Measurements from ENCODE around the gene CD248. TPM values are rescaled to one million over a fixed set of nuclear protein-coding genes. Genes with fewer than 3 reads are reported as not detected.

CD248 gene
- total RNA-seq, 1 experiment from 2014 or later, result 0.15 TPM

- Histone ChIP-seq H3K27ac (ENCODE audit: low read length) (no peak overlapping the region; the same call in 1 of the 2 replicates), H3K36me3 (ENCODE audit: control insufficient read depth, insufficient read depth, low read length) (no peaks in the 10 kb centered on the region; the same call in none of the 2 replicates), H3K27me3 (ENCODE audit: control insufficient read depth, insufficient read depth, low read length) (no peaks in the 10 kb centered on the region), H3K4me3 (ENCODE audit: low read depth in 2 of 2, low read length in 2 of 2) (no peak overlapping the region), H3K4me1 (ENCODE audit: control insufficient read depth, insufficient read depth, low read length) (peaks cover 45% of the 10 kb centered on the region), H3K9me3 (ENCODE audit: control insufficient read depth, insufficient read depth, low read depth, low read length) (no peaks in the 10 kb centered on the region)
- intact Hi-C loops (cut with micrococcal nuclease; ENCODE audit: unreplicated experiment), result no loop called here
- TF ChIP-seq, protein P1, sequence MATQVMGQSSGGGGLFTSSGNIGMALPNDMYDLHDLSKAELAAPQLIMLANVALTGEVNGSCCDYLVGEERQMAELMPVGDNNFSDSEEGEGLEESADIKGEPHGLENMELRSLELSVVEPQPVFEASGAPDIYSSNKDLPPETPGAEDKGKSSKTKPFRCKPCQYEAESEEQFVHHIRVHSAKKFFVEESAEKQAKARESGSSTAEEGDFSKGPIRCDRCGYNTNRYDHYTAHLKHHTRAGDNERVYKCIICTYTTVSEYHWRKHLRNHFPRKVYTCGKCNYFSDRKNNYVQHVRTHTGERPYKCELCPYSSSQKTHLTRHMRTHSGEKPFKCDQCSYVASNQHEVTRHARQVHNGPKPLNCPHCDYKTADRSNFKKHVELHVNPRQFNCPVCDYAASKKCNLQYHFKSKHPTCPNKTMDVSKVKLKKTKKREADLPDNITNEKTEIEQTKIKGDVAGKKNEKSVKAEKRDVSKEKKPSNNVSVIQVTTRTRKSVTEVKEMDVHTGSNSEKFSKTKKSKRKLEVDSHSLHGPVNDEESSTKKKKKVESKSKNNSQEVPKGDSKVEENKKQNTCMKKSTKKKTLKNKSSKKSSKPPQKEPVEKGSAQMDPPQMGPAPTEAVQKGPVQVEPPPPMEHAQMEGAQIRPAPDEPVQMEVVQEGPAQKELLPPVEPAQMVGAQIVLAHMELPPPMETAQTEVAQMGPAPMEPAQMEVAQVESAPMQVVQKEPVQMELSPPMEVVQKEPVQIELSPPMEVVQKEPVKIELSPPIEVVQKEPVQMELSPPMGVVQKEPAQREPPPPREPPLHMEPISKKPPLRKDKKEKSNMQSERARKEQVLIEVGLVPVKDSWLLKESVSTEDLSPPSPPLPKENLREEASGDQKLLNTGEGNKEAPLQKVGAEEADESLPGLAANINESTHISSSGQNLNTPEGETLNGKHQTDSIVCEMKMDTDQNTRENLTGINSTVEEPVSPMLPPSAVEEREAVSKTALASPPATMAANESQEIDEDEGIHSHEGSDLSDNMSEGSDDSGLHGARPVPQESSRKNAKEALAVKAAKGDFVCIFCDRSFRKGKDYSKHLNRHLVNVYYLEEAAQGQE (IDR thresholded peaks at IDR 0.05; ENCODE audit: insufficient read depth in 1 of 2, low read depth in 2 of 2, low read length in 1 of 2), result no peak
- TF ChIP-seq, protein P2, sequence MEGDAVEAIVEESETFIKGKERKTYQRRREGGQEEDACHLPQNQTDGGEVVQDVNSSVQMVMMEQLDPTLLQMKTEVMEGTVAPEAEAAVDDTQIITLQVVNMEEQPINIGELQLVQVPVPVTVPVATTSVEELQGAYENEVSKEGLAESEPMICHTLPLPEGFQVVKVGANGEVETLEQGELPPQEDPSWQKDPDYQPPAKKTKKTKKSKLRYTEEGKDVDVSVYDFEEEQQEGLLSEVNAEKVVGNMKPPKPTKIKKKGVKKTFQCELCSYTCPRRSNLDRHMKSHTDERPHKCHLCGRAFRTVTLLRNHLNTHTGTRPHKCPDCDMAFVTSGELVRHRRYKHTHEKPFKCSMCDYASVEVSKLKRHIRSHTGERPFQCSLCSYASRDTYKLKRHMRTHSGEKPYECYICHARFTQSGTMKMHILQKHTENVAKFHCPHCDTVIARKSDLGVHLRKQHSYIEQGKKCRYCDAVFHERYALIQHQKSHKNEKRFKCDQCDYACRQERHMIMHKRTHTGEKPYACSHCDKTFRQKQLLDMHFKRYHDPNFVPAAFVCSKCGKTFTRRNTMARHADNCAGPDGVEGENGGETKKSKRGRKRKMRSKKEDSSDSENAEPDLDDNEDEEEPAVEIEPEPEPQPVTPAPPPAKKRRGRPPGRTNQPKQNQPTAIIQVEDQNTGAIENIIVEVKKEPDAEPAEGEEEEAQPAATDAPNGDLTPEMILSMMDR (IDR thresholded peaks at IDR 0.05), result no peak
- TF ChIP-seq SIN3A (IDR thresholded peaks at IDR 0.05; ENCODE audit: borderline replicate concordance, insufficient read depth, low read depth, low read length) (no peak), POLR2AphosphoS5 (IDR thresholded peaks at IDR 0.05; ENCODE audit: low read depth, low read length) (no peak), TCF7L2 (IDR thresholded peaks at IDR 0.05; ENCODE audit: low read depth, low read length) (no peak)
- no TSS peak for BruUV-seq (replicated peaks)
- POLR2A ChIA-PET, result interaction anchor here (0.6 kb wide), 1 partner anchor 14 kb away, joined by 3 read pairs; no protein-coding TSS in a partner anchor
- in situ Hi-C loops (cut with HindIII; ENCODE audit: low pct_unique_long_range_greater_than_20kb, low sequenced_read_pairs), result no loop called here
- DNase-seq (ENCODE audit: low read depth, low spot score) (no peak), ATAC-seq (no peak)
- CTCF ChIA-PET, result interaction anchor here (0.6 kb wide), 1 partner anchor 146 kb away, joined by 6 read pairs; no protein-coding TSS in a partner anchor
Observed at GRCh38 chr11:66285250-66285947, 31.4 kb downstream of the CD248 start.

GRCh38 chr11:66284526-66285078 lies 32.2 kb downstream of the CD248 start:
- no peaks in the 10 kb centered on the region for H3K27me3 ChIP-seq (ENCODE audit: control insufficient read depth, insufficient read depth, low read length)
- ChIA-PET CTCF (interaction anchor here (0.6 kb wide), 1 partner anchor 471 kb away, joined by 8 read pairs; no protein-coding TSS in a partner anchor), POLR2A (interaction anchor here (0.7 kb wide), 1 partner anchor 30 kb away, joined by 3 read pairs; no protein-coding TSS in a partner anchor)
- no peaks in the 10 kb centered on the region for H3K9me3 ChIP-seq (ENCODE audit: control insufficient read depth, insufficient read depth, low read depth, low read length)
- in situ Hi-C loops (cut with HindIII; ENCODE audit: low pct_unique_long_range_greater_than_20kb, low sequenced_read_pairs), result no loop called here
- no peak overlapping the region for H3K27ac ChIP-seq (ENCODE audit: low read length)
- no peak for ATAC-seq
- no peaks in the 10 kb centered on the region; the same call in none of the 2 replicates for H3K36me3 ChIP-seq (ENCODE audit: control insufficient read depth, insufficient read depth, low read length)
- no peak for DNase-seq (ENCODE audit: low read depth, low spot score)
- H3K4me1 ChIP-seq (ENCODE audit: control insufficient read depth, insufficient read depth, low read length), result peaks cover 42% of the 10 kb centered on the region
- BruUV-seq (replicated peaks), result no TSS peak
- intact Hi-C loops (cut with micrococcal nuclease; ENCODE audit: unreplicated experiment), result no loop called here
- no peak for TF ChIP-seq SIN3A (IDR thresholded peaks at IDR 0.05; ENCODE audit: borderline replicate concordance, insufficient read depth, low read depth, low read length)
- no peak for TF ChIP-seq TCF7L2 (IDR thresholded peaks at IDR 0.05; ENCODE audit: low read depth, low read length)
- TF ChIP-seq, protein P2 (IDR thresholded peaks at IDR 0.05), result no peak
- no peak for TF ChIP-seq POLR2AphosphoS5 (IDR thresholded peaks at IDR 0.05; ENCODE audit: low read depth, low read length)
- TF ChIP-seq, protein P1 (IDR thresholded peaks at IDR 0.05; ENCODE audit: insufficient read depth in 1 of 2, low read depth in 2 of 2, low read length in 1 of 2), result no peak
- H3K4me3 ChIP-seq (ENCODE audit: low read depth in 2 of 2, low read length in 2 of 2), result no peak overlapping the region

Measured in Panc1 (cell line).